KBM-7 (cell line): ENCODE measurements around the gene CTNNBL1.

ENCODE experiments used
- DNase-seq: peaks from one replicate; pipeline ENCODE4 v3.0.0-alpha.2; 2015
- in situ Hi-C: fragments of 300-500 bp; cut with MboI; formaldehyde crosslinking; loops from 2 replicates; pipeline ENCODE4 v1.14.3; 2020; ENCODE audit warnings: low sequenced_read_pairs, low pct_unique_long_range_greater_than_20kb, mixed read lengths

The CTNNBL1 gene

DNA sequence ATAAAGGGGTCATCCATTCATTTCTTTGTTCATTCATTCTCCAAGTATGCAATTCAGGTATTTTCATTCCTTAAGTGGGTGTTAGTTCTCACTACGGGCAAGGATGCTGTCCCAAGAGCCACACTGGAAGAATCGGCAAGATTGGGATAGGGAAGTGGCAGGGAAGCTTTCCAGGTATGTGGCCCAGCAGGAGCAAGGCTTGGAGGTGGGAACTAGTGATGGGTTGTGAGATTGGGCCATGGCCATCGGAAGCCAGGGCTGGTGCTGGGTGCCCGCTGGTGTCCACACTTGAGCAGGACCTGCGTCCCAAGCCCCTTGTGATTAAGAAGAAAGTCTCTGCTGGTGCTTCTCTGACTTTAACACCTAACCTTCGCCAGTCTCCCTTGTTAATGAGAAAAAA is 224.2 kb downstream of the CTNNBL1 start:
- in situ Hi-C loops = no loop called here

GRCh38 chr20:37919389-37920040 is 225.7 kb downstream of the CTNNBL1 start:
- in situ Hi-C loops = no loop called here
- DNase-seq = no peak

More for the DNA sequence above, 224.2 kb downstream of the CTNNBL1 start:
- DNase-seq = no peak

GRCh38 chr20:37920270-37920669 is 226.4 kb downstream of the CTNNBL1 start:
- in situ Hi-C loops = no loop called here

GRCh38 chr20:37920679-37921322 is 227.0 kb downstream of the CTNNBL1 start:
- in situ Hi-C loops = no loop called here
- no peak for DNase-seq

More at GRCh38 chr20:37920270-37920669, 226.4 kb downstream of the CTNNBL1 start:
- no peak for DNase-seq

GRCh38 chr20:37921341-37921929 is 227.6 kb downstream of the CTNNBL1 start:
- in situ Hi-C loops = no loop called here
- no peak for DNase-seq
